SK-N-SH treated with all-trans-retinoic acid at 6 μM for 48 hours (cell line): ENCODE measurements around the gene LCAT.

Experiments used
- ATAC-seq: fragments of 200-7000 bp; cut with Tn5 transposase; 3 replicates; pipeline ENCODE4 v1.9.1; 2020; ENCODE audit warnings: mild to moderate bottlenecking, moderate library complexity
- ARNTL ChIP-seq: fragments of 450-650 bp; formaldehyde crosslinking; IDR thresholded peaks from 2 replicates; pipeline ENCODE4 v1.5.0; 2020; ENCODE audit warnings: low read depth, mild to moderate bottlenecking, moderate library complexity, borderline replicate concordance
- BACH2 ChIP-seq: fragments of 250-450 bp; sonication (Bioruptor Pico); IDR thresholded peaks from 2 replicates; pipeline ENCODE4 v1.9.0; 2021; ENCODE audit warnings: mild to moderate bottlenecking, borderline replicate concordance
- CREB5 ChIP-seq: fragments of 250-450 bp; sonication (Bioruptor Pico); IDR thresholded peaks from 2 replicates; pipeline ENCODE4 v1.5.1; 2020; ENCODE audit warnings: low read depth, mild to moderate bottlenecking, moderate library complexity
- CSDC2 ChIP-seq: fragments of 250-450 bp; sonication (Bioruptor Pico); IDR thresholded peaks from 2 replicates; pipeline ENCODE4 v1.5.0; 2020; ENCODE audit warnings: mild to moderate bottlenecking, moderate library complexity
- ESRRG ChIP-seq: fragments of 250-450 bp; sonication (Bioruptor Pico); IDR thresholded peaks from 2 replicates; pipeline ENCODE4 v1.6.1; 2021; ENCODE audit warnings: mild to moderate bottlenecking
- GLIS3 ChIP-seq: fragments of 250-450 bp; sonication (Bioruptor Pico); IDR thresholded peaks from 2 replicates; pipeline ENCODE4 v1.5.0; 2020; ENCODE audit warnings: mild to moderate bottlenecking, moderate library complexity
- ISL1 ChIP-seq: fragments of 250-450 bp; sonication (Bioruptor Pico); IDR thresholded peaks from 2 replicates; pipeline ENCODE4 v2.1.2; 2022; ENCODE audit warnings: mild to moderate bottlenecking, moderate library complexity
- OSR1 ChIP-seq: fragments of 250-450 bp; sonication (Bioruptor Pico); IDR thresholded peaks from 2 replicates; pipeline ENCODE4 v1.8.0; 2022; ENCODE audit warnings: moderate library complexity, mild to moderate bottlenecking, inconsistent platforms
- PATZ1 ChIP-seq: fragments of 250-450 bp; sonication (Bioruptor Pico); IDR thresholded peaks from 2 replicates; pipeline ENCODE4 v1.8.0; 2020; ENCODE audit warnings: mild to moderate bottlenecking, moderate library complexity, borderline replicate concordance
- PPARA ChIP-seq: fragments of 250-450 bp; sonication (Bioruptor Pico); IDR thresholded peaks from 2 replicates; pipeline ENCODE4 v1.5.0; 2020; ENCODE audit warnings: mild to moderate bottlenecking, borderline replicate concordance
- RARB ChIP-seq: fragments of 250-450 bp; sonication (Bioruptor Pico); IDR thresholded peaks from 2 replicates; pipeline ENCODE4 v1.8.0; 2021; ENCODE audit warnings: mild to moderate bottlenecking, moderate library complexity
- SNAI2 ChIP-seq: fragments of 250-450 bp; sonication (Bioruptor Pico); IDR thresholded peaks from 2 replicates; pipeline ENCODE4 v1.5.0; 2020; ENCODE audit warnings: mild to moderate bottlenecking, moderate library complexity
- TOX ChIP-seq: fragments of 250-450 bp; sonication (Bioruptor Pico); IDR thresholded peaks from 2 replicates; pipeline ENCODE4 v1.8.0; 2021; ENCODE audit warnings: mild to moderate bottlenecking, moderate library complexity, borderline replicate concordance
- ZFP3 ChIP-seq: fragments of 250-450 bp; sonication (Bioruptor Pico); IDR thresholded peaks from 2 replicates; pipeline ENCODE4 v1.5.0; 2020; ENCODE audit warnings: mild to moderate bottlenecking, moderate library complexity
- ZFP30 ChIP-seq: fragments of 450-650 bp; formaldehyde crosslinking; IDR thresholded peaks from 2 replicates; pipeline ENCODE4 v1.5.0; 2022; ENCODE audit warnings: mild to moderate bottlenecking, moderate library complexity
- ZNF565 ChIP-seq: fragments of 450-650 bp; formaldehyde crosslinking; conservative IDR thresholded peaks from 2 replicates; pipeline ENCODE4 v1.5.0; 2020; ENCODE audit warnings: low read depth, mild to moderate bottlenecking, moderate library complexity
- ZNF70 ChIP-seq: fragments of 450-650 bp; formaldehyde crosslinking; IDR thresholded peaks from 2 replicates; pipeline ENCODE4 v1.5.0; 2020; ENCODE audit warnings: mild to moderate bottlenecking, moderate library complexity
- ZNF8 ChIP-seq: fragments of 450-650 bp; formaldehyde crosslinking; IDR thresholded peaks from 2 replicates; pipeline ENCODE4 v1.5.0; 2020; ENCODE audit warnings: mild to moderate bottlenecking, moderate library complexity
- TF ChIP-seq, protein P1 (sequence below): fragments of 250-450 bp; sonication (Bioruptor Pico); IDR thresholded peaks from 2 replicates; pipeline ENCODE4 v1.5.0; 2020; ENCODE audit warnings: mild to moderate bottlenecking, moderate library complexity
- TF ChIP-seq, protein P2 (sequence below): fragments of 250-450 bp; sonication (Bioruptor Pico); IDR thresholded peaks from 2 replicates; pipeline ENCODE4 v1.5.1; 2021; ENCODE audit warnings: mild to moderate bottlenecking, moderate library complexity

LCAT gene

DNA sequence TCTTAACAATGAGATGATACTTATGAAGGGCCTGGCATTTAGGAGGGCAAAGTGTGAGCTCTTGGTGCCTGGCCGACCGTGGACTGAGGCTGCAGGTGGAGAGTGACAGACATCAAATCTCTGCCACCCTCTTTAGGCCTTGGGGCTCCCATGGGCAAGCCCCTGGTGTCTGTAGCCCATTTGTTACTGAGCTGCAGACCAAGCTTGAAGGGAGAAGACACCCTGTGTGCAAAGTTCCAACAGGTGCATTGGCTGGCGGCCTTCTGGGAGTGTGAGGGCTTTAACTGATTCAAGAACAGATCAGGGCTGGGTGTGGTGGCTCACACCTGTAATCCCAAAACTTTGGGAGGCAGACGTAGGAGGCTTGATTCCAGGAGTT, 11.5 kb downstream of the LCAT start:
- TF ChIP-seq CSDC2 (CRISPR knock-in tag) (no peak), ESRRG (CRISPR knock-in tag) (no peak), ZNF8 (CRISPR knock-in tag) (no peak), PPARA (CRISPR knock-in tag) (no peak), RARB (CRISPR knock-in tag) (no peak), SNAI2 (CRISPR knock-in tag) (no peak), BACH2 (no peak), ZNF565 (no peak), ZFP30 (CRISPR knock-in tag) (no peak), PATZ1 (no peak), CREB5 (no peak), TOX (CRISPR knock-in tag) (no peak), ZFP3 (CRISPR knock-in tag) (no peak), ZNF70 (CRISPR knock-in tag) (no peak), ISL1 (no peak)
- TF ChIP-seq, protein P1, sequence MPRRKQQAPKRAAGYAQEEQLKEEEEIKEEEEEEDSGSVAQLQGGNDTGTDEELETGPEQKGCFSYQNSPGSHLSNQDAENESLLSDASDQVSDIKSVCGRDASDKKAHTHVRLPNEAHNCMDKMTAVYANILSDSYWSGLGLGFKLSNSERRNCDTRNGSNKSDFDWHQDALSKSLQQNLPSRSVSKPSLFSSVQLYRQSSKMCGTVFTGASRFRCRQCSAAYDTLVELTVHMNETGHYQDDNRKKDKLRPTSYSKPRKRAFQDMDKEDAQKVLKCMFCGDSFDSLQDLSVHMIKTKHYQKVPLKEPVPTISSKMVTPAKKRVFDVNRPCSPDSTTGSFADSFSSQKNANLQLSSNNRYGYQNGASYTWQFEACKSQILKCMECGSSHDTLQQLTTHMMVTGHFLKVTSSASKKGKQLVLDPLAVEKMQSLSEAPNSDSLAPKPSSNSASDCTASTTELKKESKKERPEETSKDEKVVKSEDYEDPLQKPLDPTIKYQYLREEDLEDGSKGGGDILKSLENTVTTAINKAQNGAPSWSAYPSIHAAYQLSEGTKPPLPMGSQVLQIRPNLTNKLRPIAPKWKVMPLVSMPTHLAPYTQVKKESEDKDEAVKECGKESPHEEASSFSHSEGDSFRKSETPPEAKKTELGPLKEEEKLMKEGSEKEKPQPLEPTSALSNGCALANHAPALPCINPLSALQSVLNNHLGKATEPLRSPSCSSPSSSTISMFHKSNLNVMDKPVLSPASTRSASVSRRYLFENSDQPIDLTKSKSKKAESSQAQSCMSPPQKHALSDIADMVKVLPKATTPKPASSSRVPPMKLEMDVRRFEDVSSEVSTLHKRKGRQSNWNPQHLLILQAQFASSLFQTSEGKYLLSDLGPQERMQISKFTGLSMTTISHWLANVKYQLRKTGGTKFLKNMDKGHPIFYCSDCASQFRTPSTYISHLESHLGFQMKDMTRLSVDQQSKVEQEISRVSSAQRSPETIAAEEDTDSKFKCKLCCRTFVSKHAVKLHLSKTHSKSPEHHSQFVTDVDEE (CRISPR knock-in tag), result no peak
- TF ChIP-seq, protein P2, sequence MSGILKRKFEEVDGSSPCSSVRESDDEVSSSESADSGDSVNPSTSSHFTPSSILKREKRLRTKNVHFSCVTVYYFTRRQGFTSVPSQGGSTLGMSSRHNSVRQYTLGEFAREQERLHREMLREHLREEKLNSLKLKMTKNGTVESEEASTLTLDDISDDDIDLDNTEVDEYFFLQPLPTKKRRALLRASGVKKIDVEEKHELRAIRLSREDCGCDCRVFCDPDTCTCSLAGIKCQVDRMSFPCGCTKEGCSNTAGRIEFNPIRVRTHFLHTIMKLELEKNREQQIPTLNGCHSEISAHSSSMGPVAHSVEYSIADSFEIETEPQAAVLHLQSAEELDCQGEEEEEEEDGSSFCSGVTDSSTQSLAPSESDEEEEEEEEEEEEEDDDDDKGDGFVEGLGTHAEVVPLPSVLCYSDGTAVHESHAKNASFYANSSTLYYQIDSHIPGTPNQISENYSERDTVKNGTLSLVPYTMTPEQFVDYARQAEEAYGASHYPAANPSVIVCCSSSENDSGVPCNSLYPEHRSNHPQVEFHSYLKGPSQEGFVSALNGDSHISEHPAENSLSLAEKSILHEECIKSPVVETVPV (CRISPR knock-in tag), result no peak
- no peak for ATAC-seq

DNA sequence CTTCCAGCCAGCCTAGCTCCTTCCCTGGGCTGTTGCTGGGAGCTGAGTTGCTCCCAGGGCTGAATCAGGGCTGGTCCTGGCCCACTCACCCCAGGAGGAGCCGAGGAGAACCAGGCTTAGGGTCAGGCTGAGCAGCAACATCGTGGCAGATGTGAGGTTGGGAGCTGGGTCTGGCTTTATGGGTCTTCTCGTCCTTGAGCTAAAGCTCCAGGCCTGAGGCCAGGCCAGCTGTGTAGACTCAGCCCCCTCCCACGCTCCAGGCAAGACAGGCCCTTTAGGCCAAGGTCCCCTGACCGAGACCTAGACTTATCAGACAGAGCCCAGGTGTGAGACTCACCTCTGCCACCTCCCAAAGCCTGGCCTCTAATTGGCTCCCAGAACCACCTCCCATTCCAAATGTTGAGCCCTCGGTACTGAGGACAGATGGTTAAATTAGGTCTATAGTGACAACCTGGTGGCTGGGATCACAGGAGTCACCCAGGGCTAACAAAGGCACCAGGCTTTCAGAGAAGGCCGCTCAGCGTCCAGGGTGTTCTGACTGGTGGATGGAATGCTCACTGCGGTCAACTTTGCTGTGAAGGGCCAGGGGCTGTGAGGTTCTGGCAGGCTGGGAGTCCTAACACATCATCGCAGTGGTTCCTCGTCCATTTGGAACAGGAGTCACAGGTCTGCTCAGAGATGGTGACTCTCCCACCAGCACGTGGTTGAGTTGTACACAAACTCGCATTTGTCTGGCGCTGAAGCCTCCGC, 12.0 kb downstream of the LCAT start, which contains the start of gene CTRL:
CTRL (minus strand) TSS at position 151 of the 750 bp plus-strand sequence; CDS start at position 141, 10 bp downstream.
- TF ChIP-seq ISL1 (no peak), ZNF565 (no peak), ESRRG (CRISPR knock-in tag) (no peak), ARNTL (CRISPR knock-in tag) (no peak)
- TF ChIP-seq, protein P1 (CRISPR knock-in tag), result no peak
- TF ChIP-seq, all 23 proteins: peak for 0
- no peak for ATAC-seq

DNA sequence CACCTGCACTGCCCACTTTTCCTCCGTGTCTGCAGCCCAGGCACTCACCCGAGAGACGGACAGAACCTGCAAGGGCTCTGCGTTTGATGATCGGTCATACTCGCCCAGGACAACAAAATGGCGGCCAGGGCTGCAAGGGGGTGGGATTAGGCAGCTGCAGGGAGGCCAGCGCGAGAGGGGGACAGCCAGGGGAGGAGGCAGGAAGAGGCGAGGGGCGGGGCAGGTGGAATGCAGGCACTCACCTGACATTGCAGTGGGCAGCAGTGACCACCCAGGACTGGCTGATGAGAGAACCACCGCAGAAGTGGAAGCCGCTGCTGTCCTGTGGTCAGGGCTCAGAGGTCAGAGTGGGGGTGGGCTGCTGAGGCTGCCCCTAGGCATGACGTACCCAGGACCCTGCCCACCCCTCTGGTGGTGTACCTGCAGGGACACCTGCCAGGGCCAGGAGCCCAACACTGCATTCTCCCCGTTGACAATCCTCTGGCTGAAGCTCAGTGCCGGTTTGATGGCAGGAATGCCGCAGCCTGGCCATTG, 13.2 kb downstream of the LCAT start:
- no peak for ATAC-seq
- TF ChIP-seq CSDC2 (CRISPR knock-in tag) (no peak), TOX (CRISPR knock-in tag) (no peak), GLIS3 (CRISPR knock-in tag) (no peak), ZNF565 (no peak), OSR1 (no peak), ZNF8 (CRISPR knock-in tag) (no peak), CREB5 (no peak)
- TF ChIP-seq, protein P1 (CRISPR knock-in tag), result no peak
- TF ChIP-seq, protein P2 (CRISPR knock-in tag), result no peak
